OCI-LY7 (cell line): ENCODE measurements around the gene PIK3R6. TPM values are rescaled to one million over a fixed set of nuclear protein-coding genes. Genes with fewer than 3 reads are reported as not detected.

Experiments
- BruUV-seq: library from RNA; stranded (reverse); fragments of 400-500 nt; replicated peaks from 2 replicates; lab custom pipeline; 2021; lab: Mats Ljungman, UMichigan
- CTCF ChIA-PET: fragments of 300-600 bp; sonication (Branson Sonifier 250); formaldehyde crosslinking; loops from one replicate; lab custom pipeline; 2022; ENCODE audit warnings: antibody characterized with exemption; ENCODE audit not compliant: unreplicated experiment; lab: Charles Lee
- POLR2A ChIA-PET: fragments of 300-600 bp; sonication (Branson Sonifier 250); formaldehyde crosslinking; loops from one replicate; lab custom pipeline; 2022; ENCODE audit warnings: antibody characterized with exemption; lab: Charles Lee
- DNase-seq: peaks from one replicate; pipeline ENCODE4 v3.0.0-alpha.2; 2015; ENCODE audit warnings: low spot score
- H2AFZ ChIP-seq: fragments of 200-600 bp; sonication (generic), shearing (Covaris generic); 2 replicates; pipeline ENCODE4 v1.6.1; 2014; ENCODE audit warnings: mild to moderate bottlenecking, antibody characterized with exemption, low read length, moderate library complexity
- H3K27ac ChIP-seq: fragments of 200-600 bp; sonication (generic); 2 replicates; pipeline ENCODE4 v1.5.1; 2014; ENCODE audit warnings: mixed run types, low read depth, mild to moderate bottlenecking, moderate library complexity, low read length, inconsistent platforms; ENCODE audit not compliant: poor library complexity, severe bottlenecking
- H3K36me3 ChIP-seq: fragments of 200-600 bp; sonication (generic); 2 replicates; pipeline ENCODE4 v1.6.1; 2014; ENCODE audit warnings: mild to moderate bottlenecking, antibody characterized with exemption, low read length, moderate library complexity, mixed read lengths; ENCODE audit not compliant: insufficient read depth
- H3K4me1 ChIP-seq: fragments of 200-600 bp; sonication (generic); 2 replicates; pipeline ENCODE4 v1.5.1; 2014; ENCODE audit warnings: mild to moderate bottlenecking, low read length; ENCODE audit not compliant: insufficient read depth, poor library complexity, severe bottlenecking
- H3K4me2 ChIP-seq: fragments of 200-600 bp; sonication (generic); 2 replicates; pipeline ENCODE4 v1.6.1; 2014; ENCODE audit warnings: mild to moderate bottlenecking, low read length
- H3K4me3 ChIP-seq: fragments of 200-600 bp; sonication (generic); 2 replicates; pipeline ENCODE4 v1.5.1; 2014; ENCODE audit warnings: mild to moderate bottlenecking, low read depth, low read length; ENCODE audit not compliant: poor library complexity, severe bottlenecking
- H3K79me2 ChIP-seq: fragments of 200-600 bp; sonication (generic); 2 replicates; pipeline ENCODE4 v1.6.1; 2016; ENCODE audit warnings: low read depth, mild to moderate bottlenecking, low read length, moderate library complexity, mixed read lengths; ENCODE audit not compliant: insufficient read depth
- H3K9me2 ChIP-seq: fragments of 200-600 bp; sonication (generic); 2 replicates; pipeline ENCODE4 v1.6.1; 2016; ENCODE audit warnings: mild to moderate bottlenecking, low read length, mixed read lengths; ENCODE audit not compliant: insufficient read depth
- H3K9me3 ChIP-seq: fragments of 200-600 bp; sonication (generic); 2 replicates; pipeline ENCODE4 v1.6.1; 2014; ENCODE audit warnings: mild to moderate bottlenecking, mixed run types, low read length, mixed read lengths
- H4K20me1 ChIP-seq: fragments of 200-600 bp; sonication (generic); 2 replicates; pipeline ENCODE4 v1.6.1; 2014; ENCODE audit warnings: mild to moderate bottlenecking, antibody characterized with exemption, low read length, moderate library complexity, mixed read lengths; ENCODE audit not compliant: insufficient read depth
- CTCF ChIP-seq: fragments of 200-600 bp; sonication (generic); conservative IDR thresholded peaks from 2 replicates; pipeline ENCODE4 v1.5.1; 2014; ENCODE audit warnings: mild to moderate bottlenecking, antibody characterized with exemption, low read length, moderate library complexity, mixed read lengths
- EZH2phosphoT487 ChIP-seq: fragments of 200-600 bp; sonication (generic); IDR thresholded peaks from 2 replicates; pipeline ENCODE4 v1.6.1; 2018; ENCODE audit warnings: low read depth, borderline replicate concordance, mild to moderate bottlenecking, mixed run types, antibody characterized with exemption, low read length, moderate library complexity, mixed read lengths
- intact Hi-C: fragments of 100-400 bp; cut with micrococcal nuclease; formaldehyde crosslinking; loops from one replicate; pipeline ENCODE4 v1.10.0; 2022; ENCODE audit not compliant: unreplicated experiment
- total RNA-seq, 2 experiments: library from RNA; depleted of rRNA in 1 of 2; stranded (reverse); fragments of >200 nt in 1 of 2; shearing (Covaris generic) in 1 of 2; gene quantifications; 2 replicates each; pipeline ENCODE4 v1.2.3, GENCODE V29; 2014 to 2022

The PIK3R6 gene
- total RNA-seq, 2 experiments from 2014 or later, result not detected

GRCh38 chr17:8837563-8838075 is 29.9 kb downstream of the PIK3R6 start:
- H3K4me3 ChIP-seq, result no peak overlapping the region
- H3K4me1 ChIP-seq, result no peaks in the 10 kb centered on the region
- CTCF ChIA-PET, result no interaction called here
- no peak for TF ChIP-seq CTCF
- TF ChIP-seq EZH2phosphoT487, result no peak
- no peaks in the 10 kb centered on the region for H3K79me2 ChIP-seq
- DNase-seq, result no peak
- H3K4me2 ChIP-seq, result no peak overlapping the region
- no peaks in the 10 kb centered on the region for H3K9me2 ChIP-seq
- H3K9me3 ChIP-seq, result no peaks in the 10 kb centered on the region
- no peak overlapping the region for H2AFZ ChIP-seq
- no peaks in the 10 kb centered on the region for H3K36me3 ChIP-seq
- no TSS peak for BruUV-seq
- H3K27ac ChIP-seq, result no peak overlapping the region
- intact Hi-C loops, result no loop called here
- POLR2A ChIA-PET, result no interaction called here
- H4K20me1 ChIP-seq, result no peaks in the 10 kb centered on the region

- Histone ChIP-seq H3K4me3 (no peak overlapping the region), H3K4me1 (no peaks in the 10 kb centered on the region), H4K20me1 (no peaks in the 10 kb centered on the region), H3K36me3 (no peaks in the 10 kb centered on the region), H3K27ac (no peak overlapping the region), H3K9me2 (no peaks in the 10 kb centered on the region), H3K4me2 (no peak overlapping the region), H2AFZ (no peak overlapping the region), H3K9me3 (no peaks in the 10 kb centered on the region), H3K79me2 (no peaks in the 10 kb centered on the region)
- ChIA-PET CTCF (no interaction called here), POLR2A (no interaction called here)
- TF ChIP-seq CTCF (no peak), EZH2phosphoT487 (no peak)
- no TSS peak for BruUV-seq
- DNase-seq, result no peak
- intact Hi-C loops, result no loop called here
Observed at GRCh38 chr17:8836821-8837562, 30.5 kb downstream of the PIK3R6 start.
